GM10266 (cell line): Measurements from ENCODE around the gene TATDN2.

Experiments used
- DNase-seq: peaks from one replicate; pipeline ENCODE4 v3.0.0; 2012; ENCODE audit errors: extremely low spot score
- CTCF ChIP-seq: IDR thresholded peaks from 2 replicates; pipeline ENCODE4 v1.5.1; 2012; ENCODE audit warnings: mild to moderate bottlenecking, low read depth; ENCODE audit not compliant: control insufficient read depth, insufficient read depth; ENCODE audit errors: missing control alignments

The TATDN2 gene

GRCh38 chr3:10286596-10287295 is 38.5 kb downstream of the TATDN2 start:
- DNase-seq, result peak; percentile 38
- TF ChIP-seq CTCF, result peak; percentile 53

GRCh38 chr3:10287936-10288574 is 39.8 kb downstream of the TATDN2 start:
- no peak for DNase-seq
- TF ChIP-seq CTCF, result no peak

- no peak for TF ChIP-seq CTCF
- DNase-seq, result no peak
Observed at GRCh38 chr3:10288575-10288960, 40.3 kb downstream of the TATDN2 start.

- no peak for TF ChIP-seq CTCF
- no peak for DNase-seq
Observed at GRCh38 chr3:10289077-10289476, 40.8 kb downstream of the TATDN2 start.

GRCh38 chr3:10289787-10290355 is 41.6 kb downstream of the TATDN2 start:
- DNase-seq, result no peak
- TF ChIP-seq CTCF, result no peak

GRCh38 chr3:10290481-10291176 is 42.4 kb downstream of the TATDN2 start:
- TF ChIP-seq CTCF, result no peak
- no peak for DNase-seq
